ENCODE measurements around the gene IFIT2.

Gene IFIT2

GRCh38 chr10:89339875-89340274, 38.0 kb downstream of the IFIT2 start:
- Histone ChIP-seq H3K79me2 (ENCODE audit: insufficient read depth, low read length) (no peaks in the 10 kb centered on the region), H3K9ac (ENCODE audit: low read depth, low read length, poor library complexity, severe bottlenecking) (no peak overlapping the region), H3K9me3 (ENCODE audit: insufficient read depth, low read depth, low read length) (no peaks in the 10 kb centered on the region), H3K4me2 (ENCODE audit: low read depth, low read length, poor library complexity, severe bottlenecking) (no peak overlapping the region), H3K27me3 (ENCODE audit: insufficient read depth, low read length, poor library complexity, severe bottlenecking) (no peaks in the 10 kb centered on the region), H3K36me3 (ENCODE audit: insufficient read depth, low read length) (no peaks in the 10 kb centered on the region), H3K4me1 (ENCODE audit: insufficient read depth, low read length, poor library complexity, severe bottlenecking) (peaks cover 2% of the 10 kb centered on the region), H3K4me3 (ENCODE audit: low read length, poor library complexity, severe bottlenecking) (no peak overlapping the region), H3F3A (ENCODE audit: low read depth) (no peaks in the 10 kb centered on the region), H2AFZ (ENCODE audit: low read length) (no peak overlapping the region), H3K9me2 (replicated peaks; ENCODE audit: low read depth, low read length) (no peaks in the 10 kb centered on the region), H4K20me1 (ENCODE audit: insufficient read depth, low read length, poor library complexity, severe bottlenecking) (no peaks in the 10 kb centered on the region)
- TF ChIP-seq CTCF (conservative IDR thresholded peaks at IDR 0.05; ENCODE audit: low read length) = no peak
- no peak for TF ChIP-seq EZH2phosphoT487 (IDR thresholded peaks at IDR 0.05; ENCODE audit: borderline replicate concordance)

GRCh38 chr10:89341649-89342048, 39.8 kb downstream of the IFIT2 start:
- H3K9me2 ChIP-seq (replicated peaks; ENCODE audit: low read depth, low read length) = no peaks in the 10 kb centered on the region
- H3K36me3 ChIP-seq (ENCODE audit: insufficient read depth, low read length) = no peaks in the 10 kb centered on the region
- no peak for TF ChIP-seq EZH2phosphoT487 (IDR thresholded peaks at IDR 0.05; ENCODE audit: borderline replicate concordance)
- no peak for TF ChIP-seq CTCF (conservative IDR thresholded peaks at IDR 0.05; ENCODE audit: low read length)
- no peaks in the 10 kb centered on the region for H3K9me3 ChIP-seq (ENCODE audit: insufficient read depth, low read depth, low read length)
- H2AFZ ChIP-seq (ENCODE audit: low read length) = no peak overlapping the region
- no peaks in the 10 kb centered on the region for H4K20me1 ChIP-seq (ENCODE audit: insufficient read depth, low read length, poor library complexity, severe bottlenecking)
- H3K27me3 ChIP-seq (ENCODE audit: insufficient read depth, low read length, poor library complexity, severe bottlenecking) = no peaks in the 10 kb centered on the region
- no peak overlapping the region for H3K4me2 ChIP-seq (ENCODE audit: low read depth, low read length, poor library complexity, severe bottlenecking)
- no peaks in the 10 kb centered on the region for H3F3A ChIP-seq (ENCODE audit: low read depth)
- no peak overlapping the region for H3K4me3 ChIP-seq (ENCODE audit: low read length, poor library complexity, severe bottlenecking)
- H3K9ac ChIP-seq (ENCODE audit: low read depth, low read length, poor library complexity, severe bottlenecking) = no peak overlapping the region
- no peaks in the 10 kb centered on the region for H3K79me2 ChIP-seq (ENCODE audit: insufficient read depth, low read length)
- peaks cover 3% of the 10 kb centered on the region for H3K4me1 ChIP-seq (ENCODE audit: insufficient read depth, low read length, poor library complexity, severe bottlenecking)

GRCh38 chr10:89342206-89342958, 40.5 kb downstream of the IFIT2 start:
- Histone ChIP-seq H3K79me2 (ENCODE audit: insufficient read depth, low read length) (no peaks in the 10 kb centered on the region), H3K36me3 (ENCODE audit: insufficient read depth, low read length) (no peaks in the 10 kb centered on the region), H3K27me3 (ENCODE audit: insufficient read depth, low read length, poor library complexity, severe bottlenecking) (no peaks in the 10 kb centered on the region), H3F3A (ENCODE audit: low read depth) (no peaks in the 10 kb centered on the region), H3K4me3 (ENCODE audit: low read length, poor library complexity, severe bottlenecking) (no peak overlapping the region), H3K9me3 (ENCODE audit: insufficient read depth, low read depth, low read length) (no peaks in the 10 kb centered on the region), H3K4me2 (ENCODE audit: low read depth, low read length, poor library complexity, severe bottlenecking) (no peak overlapping the region), H3K9me2 (replicated peaks; ENCODE audit: low read depth, low read length) (no peaks in the 10 kb centered on the region), H4K20me1 (ENCODE audit: insufficient read depth, low read length, poor library complexity, severe bottlenecking) (no peaks in the 10 kb centered on the region), H3K4me1 (ENCODE audit: insufficient read depth, low read length, poor library complexity, severe bottlenecking) (peaks cover 9% of the 10 kb centered on the region), H2AFZ (ENCODE audit: low read length) (no peak overlapping the region), H3K9ac (ENCODE audit: low read depth, low read length, poor library complexity, severe bottlenecking) (no peak overlapping the region)
- TF ChIP-seq EZH2phosphoT487 (IDR thresholded peaks at IDR 0.05; ENCODE audit: borderline replicate concordance) = no peak
- no peak for TF ChIP-seq CTCF (conservative IDR thresholded peaks at IDR 0.05; ENCODE audit: low read length)
